Ascending aorta (tissue), 2 donors: ENCODE results near the gene TUB. TPM values are rescaled to one million over a fixed set of nuclear protein-coding genes. Genes with fewer than 3 reads are reported as not detected.

ENCODE experiments used
- DNase-seq, 2 donors: peaks; one replicate each; pipeline ENCODE4 v3.0.0-alpha.2; 2019; ENCODE audit warnings: low spot score in 2 of 2
- H3K27ac ChIP-seq, 2 donors: fragments of 200-600 bp; sonication (generic); one replicate each; pipeline ENCODE4 v1.5.1; 2016 to 2017; ENCODE audit warnings: mild to moderate bottlenecking in 1 of 2
- H3K27me3 ChIP-seq: fragments of 200-600 bp; sonication (generic); one replicate; pipeline ENCODE4 v1.5.1; 2017
- H3K36me3 ChIP-seq, 2 donors: fragments of 200-600 bp; sonication (generic); one replicate each; pipeline ENCODE4 v1.5.1; 2016
- H3K4me1 ChIP-seq, 2 donors: fragments of 200-600 bp; sonication (generic); one replicate each; pipeline ENCODE4 v1.5.1; 2016 to 2017; ENCODE audit warnings: mild to moderate bottlenecking in 1 of 2
- H3K4me3 ChIP-seq, 2 donors: fragments of 200-600 bp; sonication (generic); one replicate each; pipeline ENCODE4 v1.5.1; 2016 to 2017; ENCODE audit warnings: mild to moderate bottlenecking in 1 of 2
- H3K9me3 ChIP-seq, 2 donors: fragments of 200-600 bp; sonication (generic); one replicate each; pipeline ENCODE4 v1.5.1; 2016
- CTCF ChIP-seq, 3 experiments: fragments of 200-600 bp in 2 of 3; fragments of 450-650 bp in 1 of 3; sonication (generic) in 2 of 3; IDR thresholded peaks; one replicate each; pipeline ENCODE4 v1.5.1; 2016 to 2019; ENCODE audit warnings: antibody characterized with exemption in 3 of 3, mild to moderate bottlenecking in 1 of 3, moderate library complexity in 1 of 3
- intact Hi-C: fragments of 100-400 bp; cut with DNase I; formaldehyde crosslinking; loops from one replicate; pipeline ENCODE4 v1.15.1; 2023
- total RNA-seq: library from RNA; depleted of rRNA; stranded (reverse); fragments of >200 nt; gene quantifications from one replicate; pipeline ENCODE4 v1.1.0, GENCODE V29; 2016

TUB gene
- total RNA-seq, 1 donor from 2014 or later = 12.9 TPM

GRCh38 chr11:8036986-8037385 is 44.0 kb upstream of the TUB start:
- Histone ChIP-seq H3K36me3 (no peaks in the 10 kb centered on the region), H3K9me3 (no peaks in the 10 kb centered on the region), H3K4me3 (no peak overlapping the region), H3K27ac (no peak overlapping the region), H3K4me1 (peaks cover 0 to 6% of the 10 kb centered on the region in 2 donors), H3K27me3 (no peaks in the 10 kb centered on the region)
- intact Hi-C loops = no loop called here
- TF ChIP-seq CTCF (IDR thresholded peaks at IDR 0.05) = no peak
- DNase-seq = peak in 1 of 2 donors; percentile 40

GRCh38 chr11:8038393-8038792 is 42.6 kb upstream of the TUB start:
- intact Hi-C loops = no loop called here
- DNase-seq = peak in 1 of 2 donors; percentile 56
- Histone ChIP-seq H3K27ac (no peak overlapping the region), H3K9me3 (no peaks in the 10 kb centered on the region), H3K4me3 (no peak overlapping the region), H3K36me3 (no peaks in the 10 kb centered on the region), H3K4me1 (no peaks in the 10 kb centered on the region), H3K27me3 (no peaks in the 10 kb centered on the region)
- no peak for TF ChIP-seq CTCF (IDR thresholded peaks at IDR 0.05)

GRCh38 chr11:8038811-8039529 is 42.0 kb upstream of the TUB start:
- TF ChIP-seq CTCF (IDR thresholded peaks at IDR 0.05) = no peak
- Histone ChIP-seq H3K4me3 (no peak overlapping the region), H3K4me1 (no peaks in the 10 kb centered on the region), H3K36me3 (no peaks in the 10 kb centered on the region), H3K27ac (no peak overlapping the region), H3K27me3 (no peaks in the 10 kb centered on the region), H3K9me3 (no peaks in the 10 kb centered on the region)
- intact Hi-C loops = no loop called here
- DNase-seq = peak in 1 of 2 donors; percentile 57

GRCh38 chr11:8039530-8040260 is 41.3 kb upstream of the TUB start:
- TF ChIP-seq CTCF (IDR thresholded peaks at IDR 0.05) = no peak
- Histone ChIP-seq H3K36me3 (no peaks in the 10 kb centered on the region), H3K4me1 (no peaks in the 10 kb centered on the region), H3K9me3 (no peaks in the 10 kb centered on the region), H3K27ac (no peak overlapping the region), H3K27me3 (no peaks in the 10 kb centered on the region), H3K4me3 (no peak overlapping the region)
- peak in 1 of 2 donors; percentile 59 for DNase-seq
- intact Hi-C loops = no loop called here

GRCh38 chr11:8040261-8040920 is 40.6 kb upstream of the TUB start:
- H3K27ac ChIP-seq = no peak overlapping the region
- no peaks in the 10 kb centered on the region for H3K4me1 ChIP-seq
- no peak overlapping the region for H3K4me3 ChIP-seq
- peak in 1 of 2 donors; percentile 24 for DNase-seq
- no peak for TF ChIP-seq CTCF (IDR thresholded peaks at IDR 0.05)
- H3K36me3 ChIP-seq = no peaks in the 10 kb centered on the region
- H3K9me3 ChIP-seq = no peaks in the 10 kb centered on the region
- intact Hi-C loops = no loop called here
- no peaks in the 10 kb centered on the region for H3K27me3 ChIP-seq
